OCI-LY3 (cell line): ENCODE data around the gene ZNF431.

ENCODE experiments used
- H2AFZ ChIP-seq: fragments of 200-600, 300-600 bp; shearing (Covaris generic); 2 replicates; pipeline ENCODE4 v1.6.0; 2014; ENCODE audit warnings: antibody characterized with exemption, low read depth, low read length
- H3K27ac ChIP-seq: fragments of 200-600, 300-600 bp; sonication (generic); 2 replicates; pipeline ENCODE4 v1.5.1; 2014; ENCODE audit warnings: mild to moderate bottlenecking, low read length, moderate library complexity, mixed read lengths
- H3K27me3 ChIP-seq: fragments of 200-600, 300-600 bp; sonication (generic); 2 replicates; pipeline ENCODE4 v1.6.1; 2014; ENCODE audit warnings: low read depth, low read length, mixed read lengths
- H3K36me3 ChIP-seq: fragments of 200-600, 300-600 bp; sonication (generic); replicated peaks from 2 replicates; pipeline ENCODE3; 2014; ENCODE audit warnings: low read depth, low read length, mixed read lengths
- H3K4me1 ChIP-seq: fragments of 300-600, 200-600 bp; sonication (generic); 2 replicates; pipeline ENCODE4 v1.6.1; 2014; ENCODE audit warnings: low read length, mixed read lengths
- H3K4me2 ChIP-seq: fragments of 200-600, 300-600 bp; sonication (generic); 2 replicates; pipeline ENCODE4 v1.6.1; 2014; ENCODE audit warnings: low read length, mixed read lengths
- H3K4me3 ChIP-seq: fragments of 300-600, 200-600 bp; sonication (generic); 2 replicates; pipeline ENCODE4 v1.5.1; 2014; ENCODE audit warnings: antibody characterized with exemption, mild to moderate bottlenecking, low read length, moderate library complexity
- H3K79me2 ChIP-seq: fragments of 300-600, 200-600 bp; shearing (Covaris generic); 2 replicates; pipeline ENCODE4 v1.6.1; 2014; ENCODE audit warnings: mild to moderate bottlenecking, low read length, mixed read lengths
- H3K9ac ChIP-seq: fragments of 300-600, 200-600 bp; shearing (Covaris generic); 2 replicates; pipeline ENCODE4 v1.6.0; 2014; ENCODE audit warnings: mild to moderate bottlenecking, low read length, moderate library complexity
- H3K9me3 ChIP-seq: fragments of 200-600, 300-600 bp; shearing (Covaris generic); 2 replicates; pipeline ENCODE4 v1.6.1; 2014; ENCODE audit warnings: low read length, mixed read lengths; ENCODE audit not compliant: insufficient read depth
- H4K20me1 ChIP-seq: fragments of 200-600, 300-600 bp; sonication (generic); 2 replicates; pipeline ENCODE4 v1.6.1; 2016; ENCODE audit warnings: low read length, mixed read lengths; ENCODE audit not compliant: insufficient read depth
- EZH2phosphoT487 ChIP-seq: fragments of 200-600 bp; shearing (Covaris generic); IDR thresholded peaks from 2 replicates; pipeline ENCODE4 v1.6.1; 2018; ENCODE audit warnings: antibody characterized with exemption, mixed run types, low read depth
- TF ChIP-seq, protein P1 (sequence below): fragments of 200-600, 300-600 bp; sonication (generic); IDR thresholded peaks from 2 replicates; pipeline ENCODE4 v1.5.1; 2014; ENCODE audit warnings: antibody characterized with exemption, low read length, low read depth

ZNF431 gene

DNA sequence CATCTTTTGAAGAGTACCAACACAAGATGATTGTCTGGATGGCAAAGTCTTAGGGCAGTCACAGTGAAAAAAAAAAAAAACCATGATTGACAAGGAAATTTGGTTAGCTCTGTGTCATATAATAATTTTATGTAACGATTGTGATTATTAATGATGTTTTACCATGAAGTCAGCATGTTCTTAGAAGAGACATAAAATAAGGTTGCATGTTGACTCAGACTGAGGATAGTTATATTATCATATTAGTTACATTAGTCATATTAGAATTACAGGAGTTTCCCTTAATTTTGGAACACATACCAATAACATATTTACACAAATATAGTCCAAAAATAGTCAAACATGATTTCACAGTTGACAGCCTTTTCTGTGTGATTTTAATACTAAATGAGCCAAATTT is 5.7 kb downstream of the ZNF431 start:
- Histone ChIP-seq H3K4me1 (peaks cover 8% of the 10 kb centered on the region), H3K4me3 (no peak overlapping the region), H3K4me2 (no peak overlapping the region), H3K79me2 (peaks cover 43% of the 10 kb centered on the region), H3K9me3 (peaks cover 25% of the 10 kb centered on the region; the same call in 1 of the 2 replicates), H3K27me3 (no peaks in the 10 kb centered on the region), H2AFZ (no peak overlapping the region), H3K36me3 (peaks cover 96% of the 10 kb centered on the region), H3K27ac (no peak overlapping the region), H3K9ac (no peak overlapping the region), H4K20me1 (no peaks in the 10 kb centered on the region)
- TF ChIP-seq, protein P1, sequence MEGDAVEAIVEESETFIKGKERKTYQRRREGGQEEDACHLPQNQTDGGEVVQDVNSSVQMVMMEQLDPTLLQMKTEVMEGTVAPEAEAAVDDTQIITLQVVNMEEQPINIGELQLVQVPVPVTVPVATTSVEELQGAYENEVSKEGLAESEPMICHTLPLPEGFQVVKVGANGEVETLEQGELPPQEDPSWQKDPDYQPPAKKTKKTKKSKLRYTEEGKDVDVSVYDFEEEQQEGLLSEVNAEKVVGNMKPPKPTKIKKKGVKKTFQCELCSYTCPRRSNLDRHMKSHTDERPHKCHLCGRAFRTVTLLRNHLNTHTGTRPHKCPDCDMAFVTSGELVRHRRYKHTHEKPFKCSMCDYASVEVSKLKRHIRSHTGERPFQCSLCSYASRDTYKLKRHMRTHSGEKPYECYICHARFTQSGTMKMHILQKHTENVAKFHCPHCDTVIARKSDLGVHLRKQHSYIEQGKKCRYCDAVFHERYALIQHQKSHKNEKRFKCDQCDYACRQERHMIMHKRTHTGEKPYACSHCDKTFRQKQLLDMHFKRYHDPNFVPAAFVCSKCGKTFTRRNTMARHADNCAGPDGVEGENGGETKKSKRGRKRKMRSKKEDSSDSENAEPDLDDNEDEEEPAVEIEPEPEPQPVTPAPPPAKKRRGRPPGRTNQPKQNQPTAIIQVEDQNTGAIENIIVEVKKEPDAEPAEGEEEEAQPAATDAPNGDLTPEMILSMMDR = no peak
- TF ChIP-seq EZH2phosphoT487 = no peak

DNA sequence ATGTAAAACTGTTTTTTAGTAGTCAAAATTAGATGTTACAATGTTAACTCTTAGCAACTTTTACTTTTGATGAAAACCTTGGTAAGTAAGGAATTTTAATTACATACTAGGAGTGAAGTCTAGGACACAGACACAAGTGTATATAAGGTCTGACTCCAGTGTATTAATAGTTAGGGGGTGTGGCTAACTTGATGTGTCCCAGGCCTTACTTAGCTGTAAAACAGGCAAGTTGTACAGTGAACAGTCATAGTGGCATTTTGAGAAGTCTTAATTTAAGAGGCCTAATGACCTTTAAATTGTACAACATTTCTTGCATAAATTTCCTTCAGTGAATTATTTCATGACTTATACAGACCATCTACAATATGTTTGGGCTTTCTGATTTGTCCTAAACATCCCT is 6.8 kb downstream of the ZNF431 start:
- Histone ChIP-seq H2AFZ (no peak overlapping the region), H3K36me3 (peaks cover 98% of the 10 kb centered on the region), H3K4me2 (no peak overlapping the region), H3K27me3 (no peaks in the 10 kb centered on the region), H3K4me1 (no peaks in the 10 kb centered on the region), H3K9me3 (peaks cover 25% of the 10 kb centered on the region; the same call in 1 of the 2 replicates), H4K20me1 (no peaks in the 10 kb centered on the region), H3K79me2 (peaks cover 39% of the 10 kb centered on the region), H3K27ac (no peak overlapping the region), H3K9ac (no peak overlapping the region), H3K4me3 (no peak overlapping the region)
- TF ChIP-seq, protein P1 = no peak
- TF ChIP-seq EZH2phosphoT487 = no peak

DNA sequence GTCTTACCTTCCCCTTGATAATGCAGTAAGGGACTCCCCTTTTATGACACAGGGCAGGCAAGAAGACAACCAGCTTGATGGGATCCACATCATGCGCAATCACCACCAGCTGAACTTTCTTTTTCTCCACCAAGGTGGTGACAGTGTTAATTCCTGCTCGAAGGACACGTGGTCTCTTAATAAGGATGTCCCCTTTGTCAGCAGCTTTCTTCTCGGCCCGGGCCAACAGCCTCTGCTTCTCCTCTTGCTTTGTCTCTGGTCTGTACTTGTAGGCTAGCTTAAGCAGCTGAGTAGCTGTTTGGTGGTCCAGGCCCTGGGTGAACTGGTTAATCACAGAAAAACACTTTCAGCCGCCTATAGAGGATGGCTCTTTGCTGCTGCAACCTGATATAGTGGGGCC is 8.0 kb downstream of the ZNF431 start:
- Histone ChIP-seq H3K36me3 (peaks cover 88% of the 10 kb centered on the region), H3K27me3 (no peaks in the 10 kb centered on the region), H3K4me3 (no peak overlapping the region), H3K27ac (no peak overlapping the region), H3K79me2 (peaks cover 40% of the 10 kb centered on the region), H2AFZ (no peak overlapping the region), H3K4me1 (no peaks in the 10 kb centered on the region), H3K4me2 (no peak overlapping the region), H4K20me1 (no peaks in the 10 kb centered on the region), H3K9me3 (peaks cover 25% of the 10 kb centered on the region; the same call in 1 of the 2 replicates), H3K9ac (no peak overlapping the region)
- TF ChIP-seq, protein P1 = no peak
- no peak for TF ChIP-seq EZH2phosphoT487

DNA sequence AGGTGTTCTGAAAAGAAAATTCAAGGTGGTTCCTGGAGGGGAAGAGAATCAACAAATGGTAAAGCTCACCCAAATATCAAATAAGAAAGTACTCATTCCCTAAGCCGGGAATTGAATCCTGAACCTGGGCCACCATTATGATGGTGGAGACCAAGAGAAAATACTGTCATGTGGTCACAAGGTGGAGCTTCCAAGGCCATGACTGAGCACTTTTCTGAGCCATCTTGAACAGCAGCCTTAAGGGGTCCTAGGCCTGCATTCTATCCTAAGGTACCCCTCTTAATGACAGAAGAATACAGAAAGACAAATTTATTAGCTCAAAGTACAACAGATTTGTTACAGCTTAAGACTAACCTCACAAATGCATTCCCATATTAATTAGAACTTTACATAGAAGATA is 9.6 kb downstream of the ZNF431 start:
- H3K9me3 ChIP-seq = peaks cover 20% of the 10 kb centered on the region; the same call in 1 of the 2 replicates
- no peaks in the 10 kb centered on the region; the same call in 1 of the 2 replicates for H4K20me1 ChIP-seq
- H3K79me2 ChIP-seq = peaks cover 47% of the 10 kb centered on the region
- peaks cover 85% of the 10 kb centered on the region for H3K36me3 ChIP-seq
- H3K4me2 ChIP-seq = no peak overlapping the region
- H3K4me1 ChIP-seq = no peaks in the 10 kb centered on the region
- H3K27me3 ChIP-seq = no peaks in the 10 kb centered on the region
- H3K4me3 ChIP-seq = no peak overlapping the region
- no peak for TF ChIP-seq EZH2phosphoT487
- TF ChIP-seq, protein P1 = no peak
- H3K9ac ChIP-seq = no peak overlapping the region
- no peak overlapping the region for H2AFZ ChIP-seq
- H3K27ac ChIP-seq = no peak overlapping the region
